OCI-LY7 (cell line): ENCODE data around the gene SLC6A6. TPM values are rescaled to one million over a fixed set of nuclear protein-coding genes. Genes with fewer than 3 reads are reported as not detected.

Experiments
- BruUV-seq: library from RNA; stranded (reverse); fragments of 400-500 nt; replicated peaks from 2 replicates; lab custom pipeline; 2021; lab: Mats Ljungman, UMichigan
- CTCF ChIA-PET: fragments of 300-600 bp; sonication (Branson Sonifier 250); formaldehyde crosslinking; loops from one replicate; lab custom pipeline; 2022; ENCODE audit warnings: antibody characterized with exemption; ENCODE audit not compliant: unreplicated experiment; lab: Charles Lee
- POLR2A ChIA-PET: fragments of 300-600 bp; sonication (Branson Sonifier 250); formaldehyde crosslinking; loops from one replicate; lab custom pipeline; 2022; ENCODE audit warnings: antibody characterized with exemption; lab: Charles Lee
- DNase-seq: peaks from one replicate; pipeline ENCODE4 v3.0.0-alpha.2; 2015; ENCODE audit warnings: low spot score
- H2AFZ ChIP-seq: fragments of 200-600 bp; sonication (generic), shearing (Covaris generic); 2 replicates; pipeline ENCODE4 v1.6.1; 2014; ENCODE audit warnings: mild to moderate bottlenecking, antibody characterized with exemption, low read length, moderate library complexity
- H3K27ac ChIP-seq: fragments of 200-600 bp; sonication (generic); 2 replicates; pipeline ENCODE4 v1.5.1; 2014; ENCODE audit warnings: mixed run types, low read depth, mild to moderate bottlenecking, moderate library complexity, low read length, inconsistent platforms; ENCODE audit not compliant: poor library complexity, severe bottlenecking
- H3K36me3 ChIP-seq: fragments of 200-600 bp; sonication (generic); 2 replicates; pipeline ENCODE4 v1.6.1; 2014; ENCODE audit warnings: mild to moderate bottlenecking, antibody characterized with exemption, low read length, moderate library complexity, mixed read lengths; ENCODE audit not compliant: insufficient read depth
- H3K4me1 ChIP-seq: fragments of 200-600 bp; sonication (generic); 2 replicates; pipeline ENCODE4 v1.5.1; 2014; ENCODE audit warnings: mild to moderate bottlenecking, low read length; ENCODE audit not compliant: insufficient read depth, poor library complexity, severe bottlenecking
- H3K4me2 ChIP-seq: fragments of 200-600 bp; sonication (generic); 2 replicates; pipeline ENCODE4 v1.6.1; 2014; ENCODE audit warnings: mild to moderate bottlenecking, low read length
- H3K4me3 ChIP-seq: fragments of 200-600 bp; sonication (generic); 2 replicates; pipeline ENCODE4 v1.5.1; 2014; ENCODE audit warnings: mild to moderate bottlenecking, low read depth, low read length; ENCODE audit not compliant: poor library complexity, severe bottlenecking
- H3K79me2 ChIP-seq: fragments of 200-600 bp; sonication (generic); 2 replicates; pipeline ENCODE4 v1.6.1; 2016; ENCODE audit warnings: low read depth, mild to moderate bottlenecking, low read length, moderate library complexity, mixed read lengths; ENCODE audit not compliant: insufficient read depth
- H3K9me2 ChIP-seq: fragments of 200-600 bp; sonication (generic); 2 replicates; pipeline ENCODE4 v1.6.1; 2016; ENCODE audit warnings: mild to moderate bottlenecking, low read length, mixed read lengths; ENCODE audit not compliant: insufficient read depth
- H3K9me3 ChIP-seq: fragments of 200-600 bp; sonication (generic); 2 replicates; pipeline ENCODE4 v1.6.1; 2014; ENCODE audit warnings: mild to moderate bottlenecking, mixed run types, low read length, mixed read lengths
- H4K20me1 ChIP-seq: fragments of 200-600 bp; sonication (generic); 2 replicates; pipeline ENCODE4 v1.6.1; 2014; ENCODE audit warnings: mild to moderate bottlenecking, antibody characterized with exemption, low read length, moderate library complexity, mixed read lengths; ENCODE audit not compliant: insufficient read depth
- CTCF ChIP-seq: fragments of 200-600 bp; sonication (generic); conservative IDR thresholded peaks from 2 replicates; pipeline ENCODE4 v1.5.1; 2014; ENCODE audit warnings: mild to moderate bottlenecking, antibody characterized with exemption, low read length, moderate library complexity, mixed read lengths
- EZH2phosphoT487 ChIP-seq: fragments of 200-600 bp; sonication (generic); IDR thresholded peaks from 2 replicates; pipeline ENCODE4 v1.6.1; 2018; ENCODE audit warnings: low read depth, borderline replicate concordance, mild to moderate bottlenecking, mixed run types, antibody characterized with exemption, low read length, moderate library complexity, mixed read lengths
- intact Hi-C: fragments of 100-400 bp; cut with micrococcal nuclease; formaldehyde crosslinking; loops from one replicate; pipeline ENCODE4 v1.10.0; 2022; ENCODE audit not compliant: unreplicated experiment
- total RNA-seq, 2 experiments: library from RNA; depleted of rRNA in 1 of 2; stranded (reverse); fragments of >200 nt in 1 of 2; shearing (Covaris generic) in 1 of 2; gene quantifications; 2 replicates each; pipeline ENCODE4 v1.2.3, GENCODE V29; 2014 to 2022

SLC6A6 gene
- total RNA-seq, 2 experiments from 2014 or later: 43.0 to 51.8 TPM

DNA sequence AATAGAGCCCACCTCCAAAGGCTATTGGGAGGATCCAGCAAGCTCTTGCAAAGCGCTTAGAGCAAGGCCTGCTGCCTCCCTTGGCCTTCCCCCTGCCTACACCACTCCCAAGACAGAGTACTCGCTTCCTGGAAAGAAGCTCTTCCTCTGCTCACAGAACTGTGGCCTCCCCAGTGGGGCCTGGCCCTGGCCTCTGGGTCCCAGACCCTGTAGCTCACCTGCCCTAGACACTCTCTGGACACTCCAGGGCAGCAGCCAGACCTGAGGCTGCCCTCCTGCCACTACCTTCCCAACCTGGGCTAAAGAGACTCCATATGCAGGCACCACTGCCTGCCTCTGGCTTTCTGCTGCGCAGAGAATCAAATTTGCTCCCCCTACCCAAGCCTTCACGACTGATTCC lies 87.8 kb downstream of the SLC6A6 start:
- CTCF ChIA-PET: no interaction called here
- BruUV-seq: no TSS peak
- DNase-seq: no peak
- intact Hi-C loops: no loop called here
- Histone ChIP-seq H3K4me1 (no peaks in the 10 kb centered on the region), H4K20me1 (no peaks in the 10 kb centered on the region), H3K4me2 (no peak overlapping the region), H3K79me2 (no peaks in the 10 kb centered on the region), H3K9me2 (no peaks in the 10 kb centered on the region), H2AFZ (no peak overlapping the region), H3K4me3 (no peak overlapping the region), H3K27ac (no peak overlapping the region), H3K36me3 (peaks cover 44% of the 10 kb centered on the region; the same call in 1 of the 2 replicates), H3K9me3 (no peaks in the 10 kb centered on the region)
- TF ChIP-seq CTCF (no peak), EZH2phosphoT487 (no peak)
- POLR2A ChIA-PET: no interaction called here

DNA sequence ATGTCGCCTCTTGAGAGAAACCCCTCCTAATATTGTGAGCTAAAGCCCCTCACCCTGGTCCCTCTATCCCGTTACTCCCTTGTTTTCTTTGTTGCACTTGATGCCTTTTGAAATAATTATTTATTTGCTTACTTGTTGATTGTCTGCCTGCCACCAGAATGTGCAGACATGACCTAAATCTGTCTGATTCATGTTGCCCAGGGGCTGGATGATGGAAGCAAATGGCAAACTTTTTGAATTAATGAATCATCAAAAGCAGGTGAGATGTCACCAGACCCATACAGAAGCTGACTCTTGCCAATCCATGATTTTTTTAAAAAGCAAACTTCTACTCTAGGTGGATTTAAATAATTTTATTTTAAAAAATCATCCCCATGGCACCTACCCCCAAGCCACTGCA lies 88.4 kb downstream of the SLC6A6 start:
- H3K4me1 ChIP-seq: no peaks in the 10 kb centered on the region
- H3K9me3 ChIP-seq: no peaks in the 10 kb centered on the region
- no peak for DNase-seq
- H3K4me2 ChIP-seq: no peak overlapping the region
- TF ChIP-seq EZH2phosphoT487 (no peak), CTCF (no peak)
- H3K36me3 ChIP-seq: peaks cover 38% of the 10 kb centered on the region; the same call in 1 of the 2 replicates
- intact Hi-C loops: no loop called here
- ChIA-PET POLR2A (no interaction called here), CTCF (no interaction called here)
- no peak overlapping the region for H3K4me3 ChIP-seq
- no peaks in the 10 kb centered on the region for H4K20me1 ChIP-seq
- no peaks in the 10 kb centered on the region for H3K9me2 ChIP-seq
- H3K79me2 ChIP-seq: no peaks in the 10 kb centered on the region
- no peak overlapping the region for H2AFZ ChIP-seq
- no peak overlapping the region for H3K27ac ChIP-seq
- BruUV-seq: no TSS peak

DNA sequence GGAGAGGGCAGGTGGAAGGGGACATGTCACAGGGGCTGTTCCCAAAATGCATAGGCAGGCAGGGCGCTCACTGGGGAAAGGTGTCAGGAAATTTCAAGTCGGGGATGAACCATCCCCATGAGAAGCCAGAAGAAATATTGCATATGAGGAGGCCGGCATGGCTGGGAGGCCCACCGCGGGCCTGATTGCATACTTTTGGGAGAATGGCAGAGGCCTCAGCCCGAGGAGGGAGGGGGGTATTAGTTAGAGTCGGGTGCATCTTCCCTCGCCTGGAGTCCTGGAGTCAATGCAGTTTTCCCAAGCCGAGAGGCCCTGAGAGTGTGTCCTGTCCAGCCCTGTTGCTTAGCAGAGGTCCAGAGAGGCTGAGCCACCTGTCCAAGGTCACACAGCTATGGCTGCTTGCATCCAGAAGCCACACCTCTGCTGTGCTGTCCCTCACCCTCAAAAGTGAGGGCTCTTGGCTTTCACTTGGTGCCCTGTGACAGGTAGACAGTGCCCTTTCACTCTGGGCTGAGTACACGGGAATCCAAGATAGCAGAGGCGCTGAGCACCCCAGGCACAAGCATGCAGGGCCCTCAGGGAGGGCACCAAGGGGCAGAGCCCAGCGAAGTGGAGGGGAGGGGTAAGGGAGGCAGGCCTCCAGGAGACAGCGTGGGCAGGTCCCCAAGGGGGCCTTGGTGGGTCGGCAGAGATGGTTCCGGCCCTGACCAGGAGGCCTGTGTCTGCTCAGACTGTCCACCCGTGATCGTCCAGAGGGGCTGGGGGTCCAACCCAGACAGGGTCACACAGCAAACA lies 89.2 kb downstream of the SLC6A6 start:
- Histone ChIP-seq H3K4me1 (no peaks in the 10 kb centered on the region), H3K79me2 (no peaks in the 10 kb centered on the region), H2AFZ (no peak overlapping the region), H3K9me2 (no peaks in the 10 kb centered on the region), H3K36me3 (peaks cover 30% of the 10 kb centered on the region; the same call in 1 of the 2 replicates), H3K4me2 (no peak overlapping the region), H3K4me3 (no peak overlapping the region), H3K27ac (no peak overlapping the region), H3K9me3 (no peaks in the 10 kb centered on the region), H4K20me1 (no peaks in the 10 kb centered on the region)
- ChIA-PET CTCF (no interaction called here), POLR2A (no interaction called here)
- TF ChIP-seq CTCF (no peak), EZH2phosphoT487 (no peak)
- no peak for DNase-seq
- BruUV-seq: no TSS peak
- intact Hi-C loops: no loop called here
